OCI-LY1 (cell line): ENCODE data around the gene FAF1.

Experiments
- H2AFZ ChIP-seq: fragments of 200-600 bp; sonication (generic), shearing (Covaris generic); 2 replicates; pipeline ENCODE4 v1.6.0; 2014; ENCODE audit warnings: antibody characterized with exemption, mild to moderate bottlenecking, low read length
- H3F3A ChIP-seq: fragments of 200-600 bp; sonication (generic), shearing (Covaris generic); 2 replicates; pipeline ENCODE4 v1.6.0; 2014; ENCODE audit warnings: mild to moderate bottlenecking, antibody characterized with exemption, low read length, moderate library complexity; ENCODE audit not compliant: insufficient read depth
- H3K27ac ChIP-seq: fragments of 200-600 bp; sonication (generic); 2 replicates; pipeline ENCODE4 v1.5.1; 2014; ENCODE audit warnings: low read length, mixed run types, mild to moderate bottlenecking, low read depth; ENCODE audit not compliant: poor library complexity, severe bottlenecking
- H3K27me3 ChIP-seq: fragments of 200-600 bp; sonication (generic); 2 replicates; pipeline ENCODE4 v1.6.0; 2014; ENCODE audit warnings: antibody characterized with exemption, mild to moderate bottlenecking, low read length, moderate library complexity; ENCODE audit not compliant: insufficient read depth
- H3K36me3 ChIP-seq: fragments of 200-600 bp; sonication (generic); 2 replicates; pipeline ENCODE4 v1.6.1; 2014; ENCODE audit warnings: mild to moderate bottlenecking, antibody characterized with exemption, low read length, moderate library complexity, mixed read lengths; ENCODE audit not compliant: insufficient read depth
- H3K4me1 ChIP-seq: fragments of 200-600 bp; sonication (generic); 2 replicates; pipeline ENCODE4 v1.5.1; 2014; ENCODE audit warnings: mild to moderate bottlenecking, low read length, moderate library complexity; ENCODE audit not compliant: insufficient read depth, severe bottlenecking
- H3K4me2 ChIP-seq: fragments of 200-600 bp; sonication (generic), shearing (Covaris generic); 2 replicates; pipeline ENCODE4 v1.6.1; 2014; ENCODE audit warnings: low read length
- H3K4me3 ChIP-seq: fragments of 200-600 bp; sonication (generic); 2 replicates; pipeline ENCODE4 v1.5.1; 2014; ENCODE audit warnings: low read length, low read depth, mild to moderate bottlenecking, mixed read lengths; ENCODE audit not compliant: poor library complexity, severe bottlenecking
- H3K79me2 ChIP-seq: fragments of 200-600 bp; shearing (Covaris generic); 2 replicates; pipeline ENCODE4 v1.6.1; 2016; ENCODE audit warnings: mixed run types, low read length, mixed read lengths; ENCODE audit not compliant: insufficient read depth
- H3K9ac ChIP-seq: fragments of 200-600 bp; sonication (generic), shearing (Covaris generic); 2 replicates; pipeline ENCODE4 v1.6.1; 2014; ENCODE audit warnings: mild to moderate bottlenecking, low read length, mixed read lengths
- H3K9me2 ChIP-seq: fragments of 200-600 bp; sonication (generic), shearing (Covaris generic); 2 replicates; pipeline ENCODE4 v1.6.1; 2014; ENCODE audit warnings: low read depth, mild to moderate bottlenecking, low read length, mixed read lengths
- H3K9me3 ChIP-seq: fragments of 200-600 bp; shearing (Covaris generic); 2 replicates; pipeline ENCODE4 v1.6.1; 2014; ENCODE audit warnings: low read length, mixed read lengths
- H4K20me1 ChIP-seq: fragments of 200-600 bp; sonication (generic), shearing (Covaris generic); 2 replicates; pipeline ENCODE4 v1.6.0; 2016; ENCODE audit warnings: mild to moderate bottlenecking, low read length; ENCODE audit not compliant: insufficient read depth
- CTCF ChIP-seq: fragments of 200-600 bp; sonication (generic), shearing (Covaris generic); IDR thresholded peaks from 2 replicates; pipeline ENCODE4 v1.5.1; 2017; ENCODE audit warnings: mild to moderate bottlenecking, antibody characterized with exemption, low read length, moderate library complexity, mixed read lengths
- EZH2 ChIP-seq: fragments of 200-600 bp; sonication (generic), shearing (Covaris generic); IDR thresholded peaks from 2 replicates; pipeline ENCODE4 v1.8.0; 2017; ENCODE audit warnings: borderline replicate concordance, mixed run types, mild to moderate bottlenecking, antibody characterized with exemption, low read length, moderate library complexity, mixed read lengths

Gene FAF1

GRCh38 chr1:50615036-50615750, 344.9 kb downstream of the FAF1 start:
- Histone ChIP-seq H3K4me1 (peaks cover 30% of the 10 kb centered on the region), H3K9ac (no peak overlapping the region), H3K36me3 (no peaks in the 10 kb centered on the region), H3F3A (no peaks in the 10 kb centered on the region), H3K27ac (no peak overlapping the region), H3K9me2 (no peaks in the 10 kb centered on the region), H2AFZ (no peak overlapping the region), H3K79me2 (no peaks in the 10 kb centered on the region), H3K4me2 (no peak overlapping the region), H3K9me3 (no peaks in the 10 kb centered on the region), H3K4me3 (no peak overlapping the region), H4K20me1 (no peaks in the 10 kb centered on the region), H3K27me3 (no peaks in the 10 kb centered on the region)
- TF ChIP-seq EZH2 (no peak), CTCF (no peak)

GRCh38 chr1:50611675-50612074, 348.4 kb downstream of the FAF1 start:
- Histone ChIP-seq H3K79me2 (no peaks in the 10 kb centered on the region), H3K36me3 (no peaks in the 10 kb centered on the region), H3K4me2 (peak overlapping the region; percentile 19), H3K27me3 (no peaks in the 10 kb centered on the region), H3K9ac (peak overlapping the region; percentile 18), H3K4me3 (no peak overlapping the region), H4K20me1 (no peaks in the 10 kb centered on the region), H3K27ac (peak overlapping the region; percentile 89), H3K9me3 (no peaks in the 10 kb centered on the region), H3K4me1 (peaks cover 39% of the 10 kb centered on the region), H3F3A (no peaks in the 10 kb centered on the region), H2AFZ (no peak overlapping the region), H3K9me2 (no peaks in the 10 kb centered on the region)
- no peak for TF ChIP-seq CTCF
- TF ChIP-seq EZH2 = no peak

GRCh38 chr1:50610563-50610962, 349.5 kb downstream of the FAF1 start:
- H3K36me3 ChIP-seq = no peaks in the 10 kb centered on the region
- no peak overlapping the region for H3K4me3 ChIP-seq
- peak overlapping the region; percentile 18 for H3K9ac ChIP-seq
- no peak for TF ChIP-seq CTCF
- TF ChIP-seq EZH2 = no peak
- no peaks in the 10 kb centered on the region for H3K27me3 ChIP-seq
- H4K20me1 ChIP-seq = no peaks in the 10 kb centered on the region
- peak overlapping the region; percentile 89 for H3K27ac ChIP-seq
- H3K9me3 ChIP-seq = no peaks in the 10 kb centered on the region
- no peaks in the 10 kb centered on the region for H3K9me2 ChIP-seq
- no peaks in the 10 kb centered on the region; the same call in 1 of the 2 replicates for H3F3A ChIP-seq
- no peak overlapping the region for H2AFZ ChIP-seq
- H3K79me2 ChIP-seq = no peaks in the 10 kb centered on the region
- peaks cover 39% of the 10 kb centered on the region for H3K4me1 ChIP-seq
- H3K4me2 ChIP-seq = peak overlapping the region; percentile 19; the same call in 1 of the 2 replicates
